ENCODE measurements around the gene COPA.
A peak's percentile ranks its signal among the peaks of the same experiment; 100 is the strongest.

The COPA gene

DNA sequence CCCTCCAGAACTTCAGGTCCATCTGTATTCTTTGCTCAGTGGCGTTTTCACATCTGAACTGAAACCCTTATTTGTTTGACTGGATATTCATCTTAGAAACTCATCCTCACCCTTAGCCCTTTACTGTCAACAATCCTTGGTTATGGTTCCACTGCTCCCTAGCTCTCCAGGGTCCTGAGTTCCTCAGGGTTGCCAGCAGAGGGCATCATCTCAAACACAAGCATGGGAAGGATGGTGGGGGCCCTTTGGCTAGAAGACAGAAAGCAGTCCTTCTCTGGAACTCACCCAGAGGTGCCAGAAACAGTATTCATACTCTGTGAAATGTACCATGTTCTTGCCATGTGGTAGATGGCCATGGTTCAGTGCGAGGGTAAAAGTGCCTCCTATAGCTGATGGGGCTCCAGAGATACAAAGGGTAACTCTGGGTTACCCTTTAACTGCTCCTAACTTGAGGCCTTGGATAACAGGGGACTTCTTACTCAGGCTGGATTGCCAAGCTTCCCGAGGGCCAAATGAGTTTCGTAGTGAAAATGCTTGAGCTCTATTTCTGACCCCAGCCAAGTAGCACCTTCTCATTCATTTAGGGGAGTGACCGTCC lies 11.4 kb upstream of the COPA start:
- H3K4me2 ChIP-seq (ENCODE audit: low read depth, low read length, poor library complexity, severe bottlenecking), result no peak overlapping the region
- no peak overlapping the region for H3K4me3 ChIP-seq (ENCODE audit: insufficient read depth, low read length, poor library complexity, severe bottlenecking)
- TF ChIP-seq EZH2phosphoT487 (conservative IDR thresholded peaks at IDR 0.05; ENCODE audit: low read length), result no peak
- TF ChIP-seq, protein P1, sequence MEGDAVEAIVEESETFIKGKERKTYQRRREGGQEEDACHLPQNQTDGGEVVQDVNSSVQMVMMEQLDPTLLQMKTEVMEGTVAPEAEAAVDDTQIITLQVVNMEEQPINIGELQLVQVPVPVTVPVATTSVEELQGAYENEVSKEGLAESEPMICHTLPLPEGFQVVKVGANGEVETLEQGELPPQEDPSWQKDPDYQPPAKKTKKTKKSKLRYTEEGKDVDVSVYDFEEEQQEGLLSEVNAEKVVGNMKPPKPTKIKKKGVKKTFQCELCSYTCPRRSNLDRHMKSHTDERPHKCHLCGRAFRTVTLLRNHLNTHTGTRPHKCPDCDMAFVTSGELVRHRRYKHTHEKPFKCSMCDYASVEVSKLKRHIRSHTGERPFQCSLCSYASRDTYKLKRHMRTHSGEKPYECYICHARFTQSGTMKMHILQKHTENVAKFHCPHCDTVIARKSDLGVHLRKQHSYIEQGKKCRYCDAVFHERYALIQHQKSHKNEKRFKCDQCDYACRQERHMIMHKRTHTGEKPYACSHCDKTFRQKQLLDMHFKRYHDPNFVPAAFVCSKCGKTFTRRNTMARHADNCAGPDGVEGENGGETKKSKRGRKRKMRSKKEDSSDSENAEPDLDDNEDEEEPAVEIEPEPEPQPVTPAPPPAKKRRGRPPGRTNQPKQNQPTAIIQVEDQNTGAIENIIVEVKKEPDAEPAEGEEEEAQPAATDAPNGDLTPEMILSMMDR (IDR thresholded peaks at IDR 0.05; ENCODE audit: insufficient read depth, low read length, poor library complexity, severe bottlenecking), result peak; percentile 44
- H3K9me2 ChIP-seq (replicated peaks; ENCODE audit: insufficient read depth, low read length), result no peaks in the 10 kb centered on the region
- no peak overlapping the region for H2AFZ ChIP-seq (ENCODE audit: low read depth, low read length, severe bottlenecking)
- no peaks in the 10 kb centered on the region for H3K79me2 ChIP-seq (ENCODE audit: insufficient read depth, low read length)
- no peaks in the 10 kb centered on the region for H3K27me3 ChIP-seq (ENCODE audit: low read length)
- H3K9me3 ChIP-seq (ENCODE audit: insufficient read depth, low read length), result no peaks in the 10 kb centered on the region
- H3K27ac ChIP-seq (ENCODE audit: low read depth, low read length), result no peak overlapping the region
- H4K20me1 ChIP-seq (ENCODE audit: low read depth, low read length), result no peaks in the 10 kb centered on the region
- H3K36me3 ChIP-seq (ENCODE audit: low read length), result peaks cover 21% of the 10 kb centered on the region
- no peak overlapping the region for H3K9ac ChIP-seq (ENCODE audit: low read length)
- H3F3A ChIP-seq (ENCODE audit: insufficient read depth), result no peaks in the 10 kb centered on the region

DNA sequence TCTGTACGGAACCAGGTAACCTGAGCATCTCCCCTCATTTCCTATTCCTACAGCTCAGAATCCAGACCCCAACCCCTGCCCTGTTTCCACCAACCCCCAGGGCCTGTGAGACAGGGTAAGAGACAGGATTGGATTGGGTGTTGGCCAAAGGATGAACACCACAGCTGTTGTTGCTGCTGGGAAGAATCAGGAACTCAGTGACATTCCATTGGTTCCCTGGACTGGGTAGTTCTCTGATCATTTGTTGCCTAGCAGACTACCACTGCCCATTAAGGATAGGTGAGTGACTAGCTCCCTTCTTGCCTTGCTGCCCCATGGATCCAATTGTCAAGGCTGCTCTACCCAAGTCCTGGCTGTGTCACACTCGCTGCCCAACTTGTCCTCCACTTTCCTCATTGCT lies 10.2 kb upstream of the COPA start:
- Histone ChIP-seq H3K36me3 (ENCODE audit: low read length) (peaks cover 21% of the 10 kb centered on the region), H4K20me1 (ENCODE audit: low read depth, low read length) (no peaks in the 10 kb centered on the region)

DNA sequence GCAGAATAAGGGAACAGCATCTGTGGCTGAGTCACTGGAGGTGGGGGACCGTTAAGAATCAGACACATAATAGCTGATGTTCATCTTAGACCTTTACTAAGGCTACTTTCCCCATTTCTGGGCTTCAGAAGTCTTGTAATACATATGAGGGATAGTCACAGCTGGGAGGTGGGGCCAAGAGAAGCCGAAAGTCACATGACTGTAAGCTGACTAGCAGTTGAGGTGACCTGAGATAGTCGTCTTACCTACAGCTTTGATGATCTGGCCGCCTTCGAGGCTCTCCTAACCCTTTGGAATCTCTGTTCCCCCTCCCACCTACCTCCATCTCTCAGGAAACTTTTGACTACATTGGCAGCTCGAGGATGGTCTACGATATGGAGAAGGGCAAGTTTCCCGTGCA lies 9.5 kb upstream of the COPA start:
- H3F3A ChIP-seq (ENCODE audit: insufficient read depth), result no peaks in the 10 kb centered on the region
- no peak overlapping the region for H3K27ac ChIP-seq (ENCODE audit: low read depth, low read length)
- no peaks in the 10 kb centered on the region for H3K9me3 ChIP-seq (ENCODE audit: insufficient read depth, low read length)
- no peak overlapping the region for H3K9ac ChIP-seq (ENCODE audit: low read length)
- no peaks in the 10 kb centered on the region for H4K20me1 ChIP-seq (ENCODE audit: low read depth, low read length)
- no peaks in the 10 kb centered on the region for H3K79me2 ChIP-seq (ENCODE audit: insufficient read depth, low read length)
- H3K4me3 ChIP-seq (ENCODE audit: insufficient read depth, low read length, poor library complexity, severe bottlenecking), result no peak overlapping the region
- no peaks in the 10 kb centered on the region for H3K27me3 ChIP-seq (ENCODE audit: low read length)
- TF ChIP-seq, protein P1 (IDR thresholded peaks at IDR 0.05; ENCODE audit: insufficient read depth, low read length, poor library complexity, severe bottlenecking), result no peak
- no peak for TF ChIP-seq EZH2phosphoT487 (conservative IDR thresholded peaks at IDR 0.05; ENCODE audit: low read length)
- no peak overlapping the region for H2AFZ ChIP-seq (ENCODE audit: low read depth, low read length, severe bottlenecking)
- no peaks in the 10 kb centered on the region for H3K9me2 ChIP-seq (replicated peaks; ENCODE audit: insufficient read depth, low read length)
- H3K4me2 ChIP-seq (ENCODE audit: low read depth, low read length, poor library complexity, severe bottlenecking), result no peak overlapping the region
- peaks cover 21% of the 10 kb centered on the region for H3K36me3 ChIP-seq (ENCODE audit: low read length)

More for the DNA sequence above, 10.2 kb upstream of the COPA start:
- no peak for TF ChIP-seq EZH2phosphoT487 (conservative IDR thresholded peaks at IDR 0.05; ENCODE audit: low read length)
- TF ChIP-seq, protein P1 (IDR thresholded peaks at IDR 0.05; ENCODE audit: insufficient read depth, low read length, poor library complexity, severe bottlenecking), result no peak
- Histone ChIP-seq H3K27ac (ENCODE audit: low read depth, low read length) (no peak overlapping the region), H3F3A (ENCODE audit: insufficient read depth) (no peaks in the 10 kb centered on the region), H3K4me2 (ENCODE audit: low read depth, low read length, poor library complexity, severe bottlenecking) (no peak overlapping the region), H3K4me3 (ENCODE audit: insufficient read depth, low read length, poor library complexity, severe bottlenecking) (no peak overlapping the region), H3K79me2 (ENCODE audit: insufficient read depth, low read length) (no peaks in the 10 kb centered on the region), H2AFZ (ENCODE audit: low read depth, low read length, severe bottlenecking) (no peak overlapping the region), H3K9me2 (replicated peaks; ENCODE audit: insufficient read depth, low read length) (no peaks in the 10 kb centered on the region), H3K27me3 (ENCODE audit: low read length) (no peaks in the 10 kb centered on the region), H3K9me3 (ENCODE audit: insufficient read depth, low read length) (no peaks in the 10 kb centered on the region), H3K9ac (ENCODE audit: low read length) (no peak overlapping the region)
